ENCODE measurements around the gene RCSD1.
"Not testable (repeated sequence)": the region's sequence is repeated elsewhere in the genome, so short reads cannot be mapped to it uniquely, and the experiment has no call there.

Gene RCSD1

DNA sequence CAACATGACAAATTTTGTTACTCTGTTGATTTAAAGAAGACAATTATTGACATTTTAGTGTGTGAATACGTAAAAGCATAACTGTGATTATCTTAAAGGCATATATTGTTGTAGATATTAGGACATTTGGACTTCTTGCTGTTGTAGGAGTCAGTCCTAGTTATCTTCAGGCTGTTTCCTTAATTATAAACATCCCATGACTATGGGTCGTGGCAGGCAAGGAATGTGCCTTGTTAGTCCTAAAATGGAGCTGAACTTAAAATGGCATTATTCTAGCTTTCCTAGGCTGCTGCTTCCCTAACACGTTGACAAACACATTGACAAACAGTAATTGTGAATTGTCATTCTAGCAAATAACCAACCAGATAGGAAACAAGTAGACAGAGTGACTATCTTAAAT, 87.3 kb downstream of the RCSD1 start:
- no peak for DNase-seq

DNA sequence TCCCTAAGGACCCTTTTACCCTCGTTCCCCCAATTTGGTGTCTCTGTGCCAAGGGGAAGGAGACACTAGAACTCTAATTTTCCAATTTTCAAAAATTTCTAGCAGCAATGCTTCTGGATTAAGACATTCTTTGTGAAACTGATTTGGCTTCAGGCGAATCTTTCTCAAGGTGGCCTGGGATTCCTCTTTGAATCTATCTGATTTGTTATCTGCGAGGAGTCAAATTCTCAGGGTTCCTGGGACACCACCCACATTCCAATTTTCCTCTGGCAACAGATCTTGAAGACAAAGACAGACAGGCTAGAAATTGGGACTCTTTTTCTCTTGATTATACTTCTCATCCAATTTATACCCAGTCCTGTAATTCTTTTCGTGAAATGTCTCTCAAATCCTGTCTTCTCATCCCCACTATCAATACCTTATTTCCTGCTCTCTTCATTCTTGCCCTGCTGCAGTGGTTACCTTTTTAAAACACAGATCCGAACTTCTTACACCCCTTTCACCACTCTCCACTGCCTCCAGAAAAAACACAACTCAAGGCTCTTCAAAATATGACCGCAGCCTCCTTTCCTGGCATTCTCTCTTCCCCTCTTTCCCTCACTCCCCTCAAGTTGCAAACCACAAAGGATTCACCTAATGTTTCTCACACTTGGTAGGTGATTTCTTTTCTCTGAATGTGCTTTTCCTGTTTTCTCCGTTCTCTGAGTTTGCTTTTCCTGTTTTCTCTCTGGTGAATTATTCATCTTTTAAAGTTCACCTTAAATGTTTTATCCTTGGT, 89.1 kb downstream of the RCSD1 start:
- no peak for DNase-seq

DNA sequence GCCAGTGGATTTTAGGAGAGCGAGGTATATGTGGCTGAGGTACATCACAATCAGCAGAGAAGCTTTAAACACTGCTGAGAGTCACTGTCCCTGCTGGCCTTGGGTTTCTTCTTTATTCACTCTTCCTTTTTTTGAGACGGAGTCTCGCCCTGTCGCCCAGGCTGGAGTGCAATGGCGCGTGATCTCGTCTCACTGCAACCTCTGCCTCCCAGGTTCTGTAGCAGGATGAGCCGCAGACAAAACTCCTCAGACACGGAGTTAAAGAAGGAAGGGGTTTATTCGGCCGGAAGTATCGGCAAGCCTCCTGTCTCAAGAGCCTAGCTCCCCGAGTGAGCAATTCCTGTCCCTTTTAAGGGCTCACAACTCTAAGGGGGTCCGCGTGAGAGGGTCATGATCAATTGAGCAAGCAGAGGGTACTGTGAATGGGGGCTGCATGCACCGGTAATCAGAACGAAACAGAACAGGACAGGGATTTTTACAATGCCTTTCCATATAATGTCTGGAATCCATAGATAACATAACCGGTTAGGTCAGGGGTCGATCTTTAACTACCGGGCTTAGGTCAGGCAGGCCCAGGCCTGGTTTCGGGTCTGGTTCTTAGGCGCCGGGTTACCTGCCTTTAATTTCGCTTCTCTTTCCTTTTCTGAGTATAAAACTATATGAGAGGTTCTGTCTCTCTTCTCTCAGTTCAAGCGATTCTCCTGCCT, 89.8 kb downstream of the RCSD1 start:
- DNase-seq, result not testable (repeated sequence)

DNA sequence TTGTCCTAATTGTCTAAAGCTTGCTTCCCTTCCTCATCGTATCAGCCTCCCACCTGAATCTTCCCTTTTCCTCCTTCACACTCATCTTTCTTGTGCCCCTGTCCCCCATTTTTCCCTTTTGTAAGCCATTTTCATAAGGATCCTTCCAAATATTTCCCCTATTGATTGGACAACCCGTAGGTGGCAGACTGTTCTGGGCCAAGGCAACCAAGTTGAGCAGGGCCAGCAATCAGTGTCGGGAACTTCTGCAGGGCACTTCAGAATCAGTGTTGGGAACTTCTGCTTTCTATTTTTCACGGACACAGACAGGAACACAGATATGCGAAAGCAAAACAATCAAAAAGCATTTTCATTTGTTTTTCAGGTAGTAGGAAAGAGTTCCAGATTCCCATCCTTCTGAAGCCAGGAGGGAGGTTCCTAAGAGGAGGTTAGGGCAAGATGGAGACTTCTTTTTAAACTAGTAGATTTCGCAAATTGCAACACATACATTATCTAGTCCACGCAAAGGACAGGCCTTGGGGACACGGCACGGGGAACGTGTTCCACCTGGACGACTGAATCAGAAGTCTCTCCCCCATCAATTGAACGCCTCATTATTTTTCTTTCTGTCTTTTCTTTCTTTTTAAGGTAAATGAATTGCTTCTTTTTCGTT, 91.1 kb downstream of the RCSD1 start:
- DNase-seq, result peak in 1 of 2 donors; percentile 23

DNA sequence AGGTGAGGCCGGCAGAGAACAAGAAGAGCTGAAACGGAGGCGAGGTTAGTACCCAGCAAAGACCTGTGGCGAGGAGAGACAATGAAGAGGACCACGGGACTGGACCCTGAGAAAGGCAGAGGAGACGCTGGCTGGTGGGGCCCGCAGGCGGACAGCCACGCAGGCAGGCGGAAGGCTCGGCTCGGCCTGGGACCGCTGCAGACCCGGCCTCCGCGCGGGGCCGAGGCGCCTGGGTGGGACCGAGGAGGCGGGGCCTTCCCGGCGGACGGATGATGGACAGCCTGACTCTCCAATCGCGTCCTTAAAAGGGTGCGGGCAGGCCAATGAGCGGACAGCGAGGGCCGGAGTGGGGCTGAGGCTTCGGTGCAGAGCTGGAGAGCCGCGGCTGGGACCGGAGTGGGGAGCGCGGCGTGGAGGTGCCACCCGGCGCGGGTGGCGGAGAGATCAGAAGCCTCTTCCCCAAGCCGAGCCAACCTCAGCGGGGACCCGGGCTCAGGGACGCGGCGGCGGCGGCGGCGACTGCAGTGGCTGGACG, 91.7 kb downstream of the RCSD1 start, which contains the start of gene MPZL1:
Gene MPZL1, plus strand, starts transcription at position 366 of the 535 bp plus-strand sequence. CDS start 170 bp downstream, outside the sequence.
- peak; percentile 91 to 94 for DNase-seq

DNA sequence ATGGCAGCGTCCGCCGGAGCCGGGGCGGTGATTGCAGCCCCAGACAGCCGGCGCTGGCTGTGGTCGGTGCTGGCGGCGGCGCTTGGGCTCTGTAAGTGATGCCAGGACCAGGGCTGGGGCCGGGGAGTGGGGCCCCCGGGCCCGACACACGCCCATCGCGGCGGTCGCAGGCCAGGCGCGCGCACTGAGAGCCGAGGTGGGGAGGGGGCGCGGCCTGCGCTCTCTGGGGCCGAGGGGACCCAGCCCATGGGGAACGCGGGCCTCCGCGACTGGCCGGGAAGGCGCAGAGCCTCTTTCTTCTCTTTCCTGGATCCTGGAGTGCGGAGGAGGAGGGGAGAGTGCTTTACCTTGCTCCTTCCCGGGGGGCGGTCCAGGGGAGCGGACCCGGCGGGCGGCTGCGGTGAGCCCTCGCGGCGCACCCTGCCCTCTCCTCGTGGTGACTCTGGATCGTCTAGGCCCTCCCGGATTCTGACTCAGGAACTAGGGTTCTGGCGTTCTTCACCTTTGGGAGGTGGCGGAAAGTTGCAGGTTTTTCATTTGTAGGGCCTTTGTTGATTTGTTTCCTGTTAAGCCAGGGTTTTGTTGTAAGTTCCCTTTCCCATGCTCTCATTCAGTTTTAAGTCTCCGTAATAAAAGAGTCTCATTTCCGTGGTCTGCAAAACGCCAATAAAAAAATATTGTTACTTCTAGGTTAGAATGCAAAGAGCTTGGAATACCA, 92.3 kb downstream of the RCSD1 start:
- no peak for DNase-seq

DNA sequence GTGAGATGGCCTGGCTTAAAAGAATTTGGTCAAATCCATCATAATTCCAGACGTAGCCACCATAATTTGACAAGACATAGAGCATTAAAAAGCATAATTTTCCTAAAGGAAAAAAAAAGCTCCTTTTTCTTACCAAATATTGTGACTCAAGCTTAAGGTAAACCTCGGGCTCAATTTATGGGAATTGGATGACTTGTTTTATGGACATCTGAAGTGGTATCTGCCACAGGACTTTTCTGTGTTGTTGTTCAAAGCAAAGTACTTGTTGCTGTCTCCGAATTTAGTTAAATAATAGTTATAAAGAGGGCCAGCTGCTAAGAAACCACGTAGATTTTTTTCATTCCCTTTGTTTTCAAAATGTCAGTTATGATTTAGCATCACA, 92.8 kb downstream of the RCSD1 start:
- DNase-seq, result no peak

DNA sequence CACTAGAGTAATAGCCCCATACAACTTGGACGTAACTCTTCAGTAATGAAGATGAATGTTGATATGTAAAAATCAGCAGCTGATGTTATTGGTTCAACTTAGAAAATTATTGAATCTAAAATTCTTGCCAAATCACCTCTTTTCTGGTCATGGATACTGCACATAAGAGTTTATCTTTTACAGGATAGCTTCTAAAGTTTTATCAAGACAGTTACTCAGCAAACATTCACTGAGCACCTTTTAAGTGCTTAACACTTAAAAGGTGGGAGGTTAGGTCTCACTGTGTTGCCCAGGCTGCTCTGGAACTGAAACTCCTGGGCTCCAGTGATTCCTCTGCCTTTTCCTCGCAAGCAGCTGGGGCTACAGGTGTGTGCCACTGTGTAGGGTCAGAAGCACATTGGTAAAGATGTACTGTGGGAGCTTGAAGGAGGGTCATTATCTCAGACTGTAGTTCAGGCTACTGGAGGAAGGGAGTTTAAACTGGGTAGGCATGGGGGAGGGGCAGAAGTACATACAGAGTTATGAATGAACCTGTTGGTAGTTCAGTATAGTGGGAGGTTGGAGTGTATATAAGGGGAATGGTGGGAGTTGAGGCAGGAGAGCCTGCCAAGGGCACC, 93.8 kb downstream of the RCSD1 start:
- no peak for DNase-seq

DNA sequence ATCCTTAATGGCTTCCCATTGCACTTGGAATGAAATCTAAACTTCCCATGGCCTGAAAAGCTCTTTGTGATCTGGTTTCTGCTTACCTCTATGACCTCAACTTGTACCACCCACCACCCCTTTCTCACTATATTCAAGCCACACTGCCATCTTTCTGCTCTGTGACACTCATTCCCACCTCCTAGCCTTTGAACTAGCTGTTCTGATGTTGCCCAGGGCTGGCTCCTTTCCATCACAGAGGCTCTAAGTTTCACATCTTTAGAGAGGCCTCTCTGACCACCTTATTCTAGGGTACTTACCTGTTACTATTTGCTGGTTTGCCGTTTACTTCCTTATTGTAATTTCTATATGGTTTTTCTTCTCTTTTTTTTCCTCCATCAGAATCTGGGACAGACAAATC, 96.0 kb downstream of the RCSD1 start:
- no peak for DNase-seq

DNA sequence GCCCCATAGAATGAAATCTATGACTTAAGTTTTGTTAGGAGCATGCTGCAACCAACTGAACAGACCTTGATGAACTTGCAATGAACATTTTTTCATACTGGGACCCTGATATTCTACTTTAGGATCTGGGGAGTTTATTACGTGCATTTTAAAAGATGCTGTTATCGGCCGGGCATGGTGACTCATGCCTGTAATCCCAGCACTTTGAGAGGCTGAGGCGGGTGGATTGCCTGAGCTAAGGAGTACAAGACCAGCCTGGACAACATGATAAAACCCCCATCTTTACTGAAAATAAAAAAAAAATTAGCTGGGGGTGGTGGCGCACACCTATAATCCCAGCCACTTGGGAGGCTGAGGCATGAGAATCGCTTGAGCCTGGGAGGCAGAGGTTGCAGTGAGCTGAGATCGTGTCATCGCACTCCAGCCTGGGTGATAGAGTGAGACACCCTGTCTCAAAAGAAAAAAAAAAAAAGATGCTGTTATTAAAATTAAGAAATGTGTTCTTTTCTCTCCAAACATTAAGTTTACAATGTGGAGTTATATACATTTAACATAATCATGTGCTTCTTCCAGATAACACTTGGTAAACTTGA, 98.9 kb downstream of the RCSD1 start:
- no peak for DNase-seq

DNA sequence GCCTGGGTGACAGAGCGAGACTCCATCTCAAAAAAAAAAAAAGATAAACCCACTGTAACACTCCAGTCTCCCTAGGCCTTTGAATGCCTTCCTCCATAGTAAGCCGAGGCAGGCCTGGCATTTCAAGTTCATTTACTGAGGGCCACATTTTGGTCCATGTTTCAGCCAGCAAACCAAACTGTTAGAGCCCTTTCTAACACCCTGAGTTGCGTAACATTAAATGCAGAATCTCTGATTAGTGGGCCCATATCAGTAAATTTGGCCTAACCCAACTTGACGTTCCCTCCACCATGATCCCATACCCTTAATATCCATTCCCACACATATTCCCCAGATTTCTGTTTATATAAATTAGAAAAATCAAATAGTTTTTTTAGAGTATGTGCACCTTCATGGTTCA, 104.2 kb downstream of the RCSD1 start:
- DNase-seq, result no peak

DNA sequence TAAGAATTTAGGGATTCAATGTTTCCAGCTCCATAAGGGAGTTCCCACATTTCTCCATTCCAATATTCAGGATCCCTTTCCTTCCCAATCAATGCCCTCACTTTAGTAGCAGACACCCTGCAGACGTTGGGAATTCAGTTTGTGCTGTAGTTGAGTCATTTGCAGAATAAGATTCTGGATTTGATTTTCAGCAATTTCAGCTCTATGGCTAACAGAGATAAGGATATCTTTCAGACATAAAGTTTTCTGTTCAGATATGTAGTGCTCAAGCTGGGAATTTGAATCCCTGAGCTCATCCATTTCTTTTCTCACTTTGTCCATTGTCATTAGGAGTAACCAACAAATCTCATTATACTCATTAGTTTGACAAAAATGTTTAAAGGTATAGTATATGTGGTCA, 104.8 kb downstream of the RCSD1 start:
- DNase-seq, result no peak

DNA sequence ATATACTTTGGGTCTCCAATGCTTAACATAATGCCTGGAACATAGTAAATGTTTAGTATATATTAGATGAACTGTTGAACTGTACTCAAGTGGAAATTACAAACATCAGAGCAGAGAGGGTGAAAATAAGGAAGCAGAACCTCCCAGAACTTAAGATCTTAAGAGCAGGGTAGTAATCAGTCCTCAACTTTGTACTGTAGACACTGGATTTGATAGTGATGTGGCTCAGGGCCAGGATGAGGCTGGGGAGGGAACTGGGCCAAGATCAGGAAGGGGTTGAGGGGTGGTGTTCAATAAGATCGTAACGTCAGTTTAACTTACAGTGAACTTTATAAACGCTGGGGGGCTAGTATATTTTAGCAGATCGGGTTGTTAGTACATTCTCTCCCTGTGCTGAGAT, 107.1 kb downstream of the RCSD1 start:
- DNase-seq, result no peak

DNA sequence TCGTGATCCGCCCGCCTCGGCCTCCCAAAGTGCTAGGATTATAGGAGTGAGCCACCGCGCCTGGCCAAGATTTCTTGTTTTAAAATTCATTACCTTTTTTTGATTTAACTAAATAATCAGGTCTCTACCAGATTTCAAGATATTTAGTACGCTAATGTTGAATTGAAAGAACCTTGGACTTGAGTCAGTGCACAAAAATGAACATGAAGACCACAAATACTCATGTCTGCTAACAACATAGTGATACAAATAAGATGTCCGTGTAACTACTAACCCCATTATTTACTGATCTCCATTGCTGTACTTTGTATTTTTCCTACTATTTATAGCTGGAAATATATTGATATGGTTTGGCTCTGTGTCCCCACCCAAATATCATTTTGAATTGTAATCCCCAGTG, 108.1 kb downstream of the RCSD1 start:
- DNase-seq, result no peak

DNA sequence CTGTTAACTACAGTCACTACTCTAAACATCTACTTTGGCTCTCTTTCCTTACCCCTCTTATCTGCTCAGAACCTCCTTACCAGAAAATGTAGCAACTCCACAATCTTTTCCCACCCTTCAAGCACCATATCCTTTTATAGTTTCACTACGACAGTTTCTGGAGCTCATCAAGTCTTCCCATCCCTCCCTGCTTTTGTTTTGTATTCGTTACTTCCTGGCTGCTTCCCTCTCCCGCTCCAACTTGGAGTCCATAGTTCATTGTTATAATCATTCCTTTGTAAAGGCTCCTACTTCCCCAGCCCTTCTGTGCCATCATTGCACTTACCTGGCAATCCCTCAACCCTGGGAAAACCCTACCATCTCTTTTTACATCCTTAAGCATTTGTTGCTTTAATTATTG, 109.7 kb downstream of the RCSD1 start:
- DNase-seq, result no peak

DNA sequence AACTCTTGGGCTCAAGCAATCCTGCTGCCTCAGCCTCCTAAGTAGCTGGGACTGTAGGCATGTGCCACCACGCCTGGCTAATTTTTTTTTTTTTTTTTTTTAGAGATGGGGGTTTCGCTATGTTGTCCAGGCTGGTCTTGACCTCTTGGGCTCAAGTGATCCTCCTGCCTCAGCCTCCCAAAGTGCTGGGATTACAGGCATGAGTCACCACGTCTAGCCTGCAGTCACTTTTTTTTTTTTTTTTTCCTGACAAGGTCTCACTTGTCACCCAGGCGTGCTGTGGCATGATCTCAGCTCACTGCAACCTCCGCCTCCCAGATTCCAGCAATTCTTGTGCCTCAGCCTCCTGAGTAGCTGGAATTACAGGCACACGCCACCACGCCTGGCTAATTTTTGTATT, 111.1 kb downstream of the RCSD1 start:
- not testable (repeated sequence) for DNase-seq

DNA sequence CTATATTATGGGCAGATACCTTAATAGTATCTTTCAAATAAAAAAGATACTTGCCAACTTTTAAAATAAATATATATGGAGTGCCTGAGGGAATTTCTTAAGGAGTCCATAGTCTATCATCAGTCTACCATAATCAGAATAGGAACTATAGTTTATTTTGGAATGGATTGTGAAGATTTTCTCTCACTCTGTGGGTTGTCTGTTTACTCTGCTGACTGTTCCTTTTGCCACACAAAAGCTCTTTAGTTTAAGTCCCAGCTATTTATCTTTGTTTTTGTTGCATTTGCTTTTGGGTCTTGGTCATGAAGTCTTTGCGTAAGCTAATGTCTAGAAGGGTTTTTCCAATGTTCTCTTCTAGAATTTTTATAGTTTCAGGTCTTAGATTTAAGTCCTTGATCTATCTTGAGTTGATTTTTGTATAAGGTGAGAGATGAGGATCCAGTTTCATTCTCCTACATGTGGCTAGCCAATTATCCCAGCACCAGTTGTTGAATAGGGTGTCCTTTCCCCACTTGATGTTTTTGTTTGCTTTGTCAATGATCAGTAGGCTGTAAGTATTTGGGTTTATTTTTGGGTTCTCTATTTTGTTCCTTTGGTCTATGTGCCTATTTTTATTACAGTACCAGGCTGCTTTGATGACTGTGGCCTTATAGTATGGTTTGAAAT, 112.5 kb downstream of the RCSD1 start:
- not testable (repeated sequence) for DNase-seq

DNA sequence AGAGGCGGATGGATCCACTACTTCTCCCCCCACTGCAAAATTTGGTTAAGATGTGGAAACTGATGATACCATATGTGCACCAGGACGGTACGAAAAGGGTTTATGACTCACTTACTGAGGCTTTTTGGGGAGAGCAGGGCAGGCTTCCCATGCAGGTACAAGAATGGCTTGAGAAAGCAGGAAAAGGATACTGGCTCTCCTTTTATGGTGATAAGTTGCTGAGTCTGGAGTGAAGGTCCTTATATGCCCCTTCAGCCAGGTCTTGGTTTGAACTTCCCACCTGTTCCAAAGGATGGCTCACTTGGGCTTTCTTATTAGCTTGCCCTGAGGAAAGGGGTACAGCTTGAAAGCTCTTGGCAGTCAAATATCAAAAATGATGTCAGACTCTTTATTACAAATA, 114.9 kb downstream of the RCSD1 start:
- DNase-seq, result no peak

DNA sequence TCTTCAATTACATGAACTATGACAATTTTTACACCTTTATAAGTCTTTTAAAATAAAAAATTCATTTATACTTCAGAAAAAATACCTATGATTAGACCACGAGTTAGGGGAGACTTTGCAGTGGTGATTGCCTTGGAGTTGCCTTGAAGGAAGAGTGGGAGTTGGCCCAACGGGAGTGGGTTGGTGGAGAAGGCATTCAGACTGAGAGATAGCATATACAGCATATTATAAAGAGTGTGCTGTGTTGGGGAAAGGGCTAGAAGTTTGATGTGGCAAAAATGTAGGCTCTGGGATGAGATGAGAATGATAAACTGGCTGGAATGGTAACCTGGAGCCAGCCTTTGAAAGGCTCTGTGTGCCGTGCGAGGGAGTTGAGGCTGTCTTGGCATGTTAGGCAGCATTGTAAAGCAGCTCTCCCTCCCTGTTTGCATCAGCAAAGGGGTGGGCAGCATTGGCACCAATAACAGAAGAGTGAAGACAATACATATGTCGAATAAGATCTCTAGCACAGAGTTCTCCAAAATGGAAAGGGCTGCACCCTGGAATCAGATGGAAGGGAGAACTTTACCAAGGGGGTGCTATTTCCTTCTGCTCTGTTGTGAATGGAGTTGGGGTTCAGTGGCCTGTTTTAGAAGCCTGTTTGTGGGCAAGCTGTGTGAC, 116.1 kb downstream of the RCSD1 start:
- DNase-seq, result no peak

DNA sequence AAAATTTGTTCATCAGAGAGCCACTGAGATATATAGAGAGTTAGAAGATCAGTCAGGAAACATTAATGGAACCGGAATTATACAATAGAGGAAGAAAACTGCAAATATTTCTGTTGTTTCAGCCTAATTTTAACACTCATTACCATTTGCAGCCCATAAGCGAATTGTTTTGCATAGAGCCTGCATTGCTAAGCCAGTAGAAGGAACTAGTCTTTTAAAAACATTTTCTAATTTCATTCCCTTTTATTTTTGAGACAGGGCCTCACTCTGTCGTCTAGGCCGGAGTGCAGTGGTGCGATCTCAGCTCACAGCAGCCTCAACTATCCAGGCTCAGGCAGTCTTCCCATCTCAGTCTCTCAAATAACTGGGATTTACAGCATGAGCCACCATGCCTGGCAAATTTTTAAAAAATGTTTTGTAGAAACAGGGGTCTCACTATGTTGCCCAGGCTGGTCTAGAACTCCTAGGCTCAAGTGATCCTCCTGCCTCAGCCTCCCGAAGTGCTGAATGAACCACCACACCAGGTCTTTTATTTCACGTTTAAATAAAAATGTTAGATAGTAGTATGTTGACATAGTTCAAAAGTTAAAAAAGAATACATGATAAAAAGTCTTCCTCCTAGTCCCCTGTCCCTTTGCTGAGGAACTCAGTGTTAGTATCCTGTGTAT, 117.1 kb downstream of the RCSD1 start:
- DNase-seq, result no peak

Measured in CD4-positive, alpha-beta T cell treated with Interleukin-4 for 1 hour (primary cell).